Measurements from ENCODE around the gene RNF182.

DNA sequence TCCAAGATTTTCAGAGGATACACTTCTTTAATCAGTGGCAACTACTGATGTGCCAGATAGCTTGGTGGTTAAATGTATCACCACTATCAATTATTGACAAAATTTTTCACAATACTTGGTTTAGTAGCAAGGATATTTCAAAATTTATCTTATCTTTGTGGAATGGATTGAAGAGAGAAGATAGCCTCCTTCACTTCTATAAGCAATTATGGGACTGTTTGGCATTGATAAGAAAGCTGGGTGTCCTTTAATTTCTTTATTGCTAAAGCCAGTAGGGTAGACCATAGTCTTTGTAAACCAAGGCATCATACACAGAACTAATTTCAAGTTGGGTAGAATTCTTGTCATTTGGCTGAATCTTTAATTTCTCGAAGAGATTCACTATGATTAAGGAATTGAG is 4.9 kb upstream of the RNF182 start:
- TF ChIP-seq POLR2AphosphoS5 (IDR thresholded peaks at IDR 0.05; ENCODE audit: insufficient read depth, low read depth, low read length) (no peak), EZH2 (IDR thresholded peaks at IDR 0.05; ENCODE audit: borderline replicate concordance, low read depth, low read length, severe bottlenecking) (no peak), POLR2A (IDR thresholded peaks at IDR 0.05; ENCODE audit: low read depth, low read length) (no peak), JUN (IDR thresholded peaks at IDR 0.05; ENCODE audit: borderline replicate concordance, insufficient read depth, insufficient read length, low read depth) (no peak)
- TF ChIP-seq, protein P1, sequence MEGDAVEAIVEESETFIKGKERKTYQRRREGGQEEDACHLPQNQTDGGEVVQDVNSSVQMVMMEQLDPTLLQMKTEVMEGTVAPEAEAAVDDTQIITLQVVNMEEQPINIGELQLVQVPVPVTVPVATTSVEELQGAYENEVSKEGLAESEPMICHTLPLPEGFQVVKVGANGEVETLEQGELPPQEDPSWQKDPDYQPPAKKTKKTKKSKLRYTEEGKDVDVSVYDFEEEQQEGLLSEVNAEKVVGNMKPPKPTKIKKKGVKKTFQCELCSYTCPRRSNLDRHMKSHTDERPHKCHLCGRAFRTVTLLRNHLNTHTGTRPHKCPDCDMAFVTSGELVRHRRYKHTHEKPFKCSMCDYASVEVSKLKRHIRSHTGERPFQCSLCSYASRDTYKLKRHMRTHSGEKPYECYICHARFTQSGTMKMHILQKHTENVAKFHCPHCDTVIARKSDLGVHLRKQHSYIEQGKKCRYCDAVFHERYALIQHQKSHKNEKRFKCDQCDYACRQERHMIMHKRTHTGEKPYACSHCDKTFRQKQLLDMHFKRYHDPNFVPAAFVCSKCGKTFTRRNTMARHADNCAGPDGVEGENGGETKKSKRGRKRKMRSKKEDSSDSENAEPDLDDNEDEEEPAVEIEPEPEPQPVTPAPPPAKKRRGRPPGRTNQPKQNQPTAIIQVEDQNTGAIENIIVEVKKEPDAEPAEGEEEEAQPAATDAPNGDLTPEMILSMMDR (IDR thresholded peaks at IDR 0.05; ENCODE audit: extremely low read depth in 1 of 2, insufficient read depth in 1 of 2, low read depth in 1 of 2, low read length in 2 of 2): no peak

Data from endothelial cell of umbilical vein (primary cell).